ENCODE measurements around the gene TSC2.

Gene TSC2

GRCh38 chr16:2056077-2056476 lies 8.3 kb downstream of the TSC2 start:
- TF ChIP-seq CTCF (IDR thresholded peaks at IDR 0.05; ENCODE audit: insufficient read depth, low read depth, low read length, missing control alignments), result no peak
- no peak overlapping the region for H3K4me3 ChIP-seq (ENCODE audit: low read depth, low read length)
- peak; percentile 16 for DNase-seq (ENCODE audit: low read depth)

GRCh38 chr16:2056681-2057407 lies 9.1 kb downstream of the TSC2 start:
- DNase-seq (ENCODE audit: low read depth), result no peak

GRCh38 chr16:2057438-2057837 lies 9.7 kb downstream of the TSC2 start:
- no peak for TF ChIP-seq CTCF (IDR thresholded peaks at IDR 0.05; ENCODE audit: insufficient read depth, low read depth, low read length, missing control alignments)
- H3K4me3 ChIP-seq (ENCODE audit: low read depth, low read length), result no peak overlapping the region
- no peak for DNase-seq (ENCODE audit: low read depth)

More at GRCh38 chr16:2056681-2057407, 9.1 kb downstream of the TSC2 start:
- H3K4me3 ChIP-seq (ENCODE audit: low read depth, low read length), result no peak overlapping the region
- no peak for TF ChIP-seq CTCF (IDR thresholded peaks at IDR 0.05; ENCODE audit: insufficient read depth, low read depth, low read length, missing control alignments)

- TF ChIP-seq CTCF (IDR thresholded peaks at IDR 0.05; ENCODE audit: insufficient read depth, low read depth, low read length, missing control alignments), result no peak
- DNase-seq (ENCODE audit: low read depth), result no peak
Observed at GRCh38 chr16:2058420-2058819, 10.6 kb downstream of the TSC2 start.

GRCh38 chr16:2058872-2059271 lies 11.1 kb downstream of the TSC2 start:
- no peak overlapping the region for H3K4me3 ChIP-seq (ENCODE audit: low read depth, low read length)
- no peak for TF ChIP-seq CTCF (IDR thresholded peaks at IDR 0.05; ENCODE audit: insufficient read depth, low read depth, low read length, missing control alignments)
- DNase-seq (ENCODE audit: low read depth), result no peak

More at GRCh38 chr16:2058420-2058819, 10.6 kb downstream of the TSC2 start:
- H3K4me3 ChIP-seq (ENCODE audit: low read depth, low read length), result no peak overlapping the region

- H3K4me3 ChIP-seq (ENCODE audit: low read depth, low read length), result no peak overlapping the region
- no peak for DNase-seq (ENCODE audit: low read depth)
- TF ChIP-seq CTCF (IDR thresholded peaks at IDR 0.05; ENCODE audit: insufficient read depth, low read depth, low read length, missing control alignments), result no peak
Observed at GRCh38 chr16:2060346-2060745, 12.6 kb downstream of the TSC2 start.

- no peak for TF ChIP-seq CTCF (IDR thresholded peaks at IDR 0.05; ENCODE audit: insufficient read depth, low read depth, low read length, missing control alignments)
- no peak for DNase-seq (ENCODE audit: low read depth)
- H3K4me3 ChIP-seq (ENCODE audit: low read depth, low read length), result no peak overlapping the region
Observed at GRCh38 chr16:2061023-2061422, 13.2 kb downstream of the TSC2 start.
